Measurements from ENCODE around the gene ZBBX. TPM values are rescaled to one million over a fixed set of nuclear protein-coding genes. Genes with fewer than 3 reads are reported as not detected.

ZBBX gene
- total and polyA plus RNA-seq, 2 experiments from 2014 or later: 2.9 TPM

DNA sequence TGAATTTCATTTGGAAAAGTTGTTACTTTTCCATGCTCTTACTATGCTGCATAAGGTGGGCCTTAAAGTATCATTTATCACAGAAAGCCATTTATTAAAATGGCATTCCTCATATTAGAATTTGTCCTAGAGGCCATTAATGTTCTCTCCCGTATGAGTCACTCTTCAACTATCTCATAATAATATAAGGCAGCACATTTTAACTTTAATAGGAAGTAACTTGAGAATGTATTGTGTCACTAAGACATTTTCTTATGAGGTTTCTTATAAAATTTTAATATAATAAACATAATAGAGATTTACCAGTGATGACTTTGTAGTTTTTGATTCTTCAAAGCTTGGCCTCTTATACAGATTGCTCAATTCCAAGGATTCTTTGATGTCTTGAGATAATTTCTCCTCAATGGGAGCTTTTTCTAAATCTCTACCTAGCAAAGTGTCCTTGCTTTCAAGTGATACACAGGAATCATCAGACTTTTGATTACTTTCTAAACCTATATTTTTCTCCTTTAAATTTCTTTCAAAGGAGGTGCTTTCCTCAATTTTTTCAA lies 74.7 kb downstream of the ZBBX start:
- DNase-seq (ENCODE audit: low read depth in 1 of 2, low spot score in 1 of 2): no peak
- H3K27me3 ChIP-seq: no peaks in the 10 kb centered on the region
- no peak overlapping the region for H3K27ac ChIP-seq
- no peak overlapping the region for H3K4me3 ChIP-seq
- H3K36me3 ChIP-seq: no peaks in the 10 kb centered on the region
- TF ChIP-seq, protein P1, sequence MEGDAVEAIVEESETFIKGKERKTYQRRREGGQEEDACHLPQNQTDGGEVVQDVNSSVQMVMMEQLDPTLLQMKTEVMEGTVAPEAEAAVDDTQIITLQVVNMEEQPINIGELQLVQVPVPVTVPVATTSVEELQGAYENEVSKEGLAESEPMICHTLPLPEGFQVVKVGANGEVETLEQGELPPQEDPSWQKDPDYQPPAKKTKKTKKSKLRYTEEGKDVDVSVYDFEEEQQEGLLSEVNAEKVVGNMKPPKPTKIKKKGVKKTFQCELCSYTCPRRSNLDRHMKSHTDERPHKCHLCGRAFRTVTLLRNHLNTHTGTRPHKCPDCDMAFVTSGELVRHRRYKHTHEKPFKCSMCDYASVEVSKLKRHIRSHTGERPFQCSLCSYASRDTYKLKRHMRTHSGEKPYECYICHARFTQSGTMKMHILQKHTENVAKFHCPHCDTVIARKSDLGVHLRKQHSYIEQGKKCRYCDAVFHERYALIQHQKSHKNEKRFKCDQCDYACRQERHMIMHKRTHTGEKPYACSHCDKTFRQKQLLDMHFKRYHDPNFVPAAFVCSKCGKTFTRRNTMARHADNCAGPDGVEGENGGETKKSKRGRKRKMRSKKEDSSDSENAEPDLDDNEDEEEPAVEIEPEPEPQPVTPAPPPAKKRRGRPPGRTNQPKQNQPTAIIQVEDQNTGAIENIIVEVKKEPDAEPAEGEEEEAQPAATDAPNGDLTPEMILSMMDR (IDR thresholded peaks at IDR 0.05; ENCODE audit: low read depth, low read length): no peak
- peaks cover 6% of the 10 kb centered on the region for H3K4me1 ChIP-seq (ENCODE audit: low read depth)
- no peaks in the 10 kb centered on the region for H3K9me3 ChIP-seq (ENCODE audit: low read depth)

- peak in 1 of 2 donors; percentile 9 for DNase-seq (ENCODE audit: low read depth in 1 of 2, low spot score in 1 of 2)
- Histone ChIP-seq H3K4me1 (ENCODE audit: low read depth) (peaks cover 6% of the 10 kb centered on the region), H3K36me3 (no peaks in the 10 kb centered on the region), H3K27me3 (no peaks in the 10 kb centered on the region), H3K9me3 (ENCODE audit: low read depth) (no peaks in the 10 kb centered on the region), H3K4me3 (no peak overlapping the region), H3K27ac (no peak overlapping the region)
- TF ChIP-seq, protein P1 (IDR thresholded peaks at IDR 0.05; ENCODE audit: low read depth, low read length): no peak
Observed at GRCh38 chr3:167304077-167304476, 76.0 kb downstream of the ZBBX start.

GRCh38 chr3:167302678-167303077 lies 77.4 kb downstream of the ZBBX start:
- Histone ChIP-seq H3K4me1 (ENCODE audit: low read depth) (peaks cover 6% of the 10 kb centered on the region), H3K27ac (no peak overlapping the region), H3K9me3 (ENCODE audit: low read depth) (no peaks in the 10 kb centered on the region), H3K36me3 (no peaks in the 10 kb centered on the region), H3K4me3 (no peak overlapping the region), H3K27me3 (no peaks in the 10 kb centered on the region)
- DNase-seq (ENCODE audit: low read depth in 1 of 2, low spot score in 1 of 2): no peak
- TF ChIP-seq, protein P1 (IDR thresholded peaks at IDR 0.05; ENCODE audit: low read depth, low read length): no peak

- TF ChIP-seq, protein P1 (IDR thresholded peaks at IDR 0.05; ENCODE audit: low read depth, low read length): no peak
- Histone ChIP-seq H3K27me3 (no peaks in the 10 kb centered on the region), H3K4me3 (no peak overlapping the region), H3K9me3 (ENCODE audit: low read depth) (no peaks in the 10 kb centered on the region), H3K36me3 (no peaks in the 10 kb centered on the region), H3K4me1 (ENCODE audit: low read depth) (peaks cover 6% of the 10 kb centered on the region), H3K27ac (no peak overlapping the region)
- no peak for DNase-seq (ENCODE audit: low read depth in 1 of 2, low spot score in 1 of 2)
Observed at GRCh38 chr3:167300207-167300606, 79.9 kb downstream of the ZBBX start.

- H3K36me3 ChIP-seq: no peaks in the 10 kb centered on the region
- H3K4me1 ChIP-seq (ENCODE audit: low read depth): no peaks in the 10 kb centered on the region
- H3K27ac ChIP-seq: no peak overlapping the region
- no peak overlapping the region for H3K4me3 ChIP-seq
- DNase-seq (ENCODE audit: low read depth in 1 of 2, low spot score in 1 of 2): no peak
- H3K9me3 ChIP-seq (ENCODE audit: low read depth): no peaks in the 10 kb centered on the region
- no peaks in the 10 kb centered on the region for H3K27me3 ChIP-seq
- TF ChIP-seq, protein P1 (IDR thresholded peaks at IDR 0.05; ENCODE audit: low read depth, low read length): no peak
Observed at GRCh38 chr3:167289435-167289834, 90.7 kb downstream of the ZBBX start.

All from cardiac muscle cell (in vitro differentiated cells and primary cell).